WERI-Rb-1 (cell line): ENCODE measurements around the gene FRMPD2.

Source experiments
- DNase-seq: peaks from one replicate; pipeline ENCODE4 v3.0.0-alpha.2; 2020
- H3K27ac ChIP-seq: fragments of 250-450 bp; sonication (Bioruptor Pico); 2 replicates; pipeline ENCODE4 v1.5.1; 2020; ENCODE audit warnings: mild to moderate bottlenecking, moderate library complexity
- H3K27me3 ChIP-seq: fragments of 250-450 bp; sonication (Bioruptor Pico); 2 replicates; pipeline ENCODE4 v1.5.1; 2021; ENCODE audit warnings: mild to moderate bottlenecking, low read depth, moderate library complexity; ENCODE audit not compliant: insufficient read depth, severe bottlenecking
- H3K36me3 ChIP-seq: fragments of 250-450 bp; sonication (Bioruptor Pico); 2 replicates; pipeline ENCODE4 v1.5.1; 2020; ENCODE audit warnings: mild to moderate bottlenecking, moderate library complexity
- H3K4me3 ChIP-seq: 2 replicates; pipeline ENCODE4 v1.5.1; 2011; ENCODE audit warnings: low read depth, mild to moderate bottlenecking, control low read depth, low read length
- H3K9me3 ChIP-seq: fragments of 250-450 bp; sonication (Bioruptor Pico); 2 replicates; pipeline ENCODE4 v1.5.1; 2021; ENCODE audit warnings: mild to moderate bottlenecking, moderate library complexity; ENCODE audit not compliant: severe bottlenecking
- TF ChIP-seq, protein P1 (sequence below): IDR thresholded peaks from 2 replicates; pipeline ENCODE4 v1.5.1; 2011; ENCODE audit warnings: low read depth, mild to moderate bottlenecking, control low read depth, inconsistent platforms, low read length

FRMPD2 gene

DNA sequence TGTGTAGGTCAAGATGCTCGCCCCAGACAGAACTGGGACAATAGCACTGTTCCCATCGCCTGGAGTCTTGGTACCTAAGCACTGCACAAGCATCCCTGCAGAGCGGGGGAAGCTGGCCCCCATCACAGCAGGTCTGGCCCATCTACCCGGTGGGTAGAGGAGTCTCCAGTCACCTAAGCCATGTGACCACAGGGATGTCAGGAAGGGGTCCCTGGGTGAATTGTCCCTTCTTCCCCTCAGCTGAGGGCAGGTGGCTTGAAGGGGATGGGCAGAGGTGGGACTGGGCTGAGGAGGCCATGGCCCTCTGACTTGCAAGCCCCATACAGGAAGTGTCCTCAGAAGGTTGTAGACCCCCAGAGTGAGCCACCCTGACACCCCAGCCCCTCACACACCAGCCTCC is 39.7 kb downstream of the FRMPD2 start:
- H3K36me3 ChIP-seq, result no peaks in the 10 kb centered on the region
- H3K4me3 ChIP-seq, result no peak overlapping the region
- H3K9me3 ChIP-seq, result no peaks in the 10 kb centered on the region
- no peak for DNase-seq
- H3K27ac ChIP-seq, result no peak overlapping the region
- TF ChIP-seq, protein P1, sequence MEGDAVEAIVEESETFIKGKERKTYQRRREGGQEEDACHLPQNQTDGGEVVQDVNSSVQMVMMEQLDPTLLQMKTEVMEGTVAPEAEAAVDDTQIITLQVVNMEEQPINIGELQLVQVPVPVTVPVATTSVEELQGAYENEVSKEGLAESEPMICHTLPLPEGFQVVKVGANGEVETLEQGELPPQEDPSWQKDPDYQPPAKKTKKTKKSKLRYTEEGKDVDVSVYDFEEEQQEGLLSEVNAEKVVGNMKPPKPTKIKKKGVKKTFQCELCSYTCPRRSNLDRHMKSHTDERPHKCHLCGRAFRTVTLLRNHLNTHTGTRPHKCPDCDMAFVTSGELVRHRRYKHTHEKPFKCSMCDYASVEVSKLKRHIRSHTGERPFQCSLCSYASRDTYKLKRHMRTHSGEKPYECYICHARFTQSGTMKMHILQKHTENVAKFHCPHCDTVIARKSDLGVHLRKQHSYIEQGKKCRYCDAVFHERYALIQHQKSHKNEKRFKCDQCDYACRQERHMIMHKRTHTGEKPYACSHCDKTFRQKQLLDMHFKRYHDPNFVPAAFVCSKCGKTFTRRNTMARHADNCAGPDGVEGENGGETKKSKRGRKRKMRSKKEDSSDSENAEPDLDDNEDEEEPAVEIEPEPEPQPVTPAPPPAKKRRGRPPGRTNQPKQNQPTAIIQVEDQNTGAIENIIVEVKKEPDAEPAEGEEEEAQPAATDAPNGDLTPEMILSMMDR, result no peak
- no peaks in the 10 kb centered on the region for H3K27me3 ChIP-seq

DNA sequence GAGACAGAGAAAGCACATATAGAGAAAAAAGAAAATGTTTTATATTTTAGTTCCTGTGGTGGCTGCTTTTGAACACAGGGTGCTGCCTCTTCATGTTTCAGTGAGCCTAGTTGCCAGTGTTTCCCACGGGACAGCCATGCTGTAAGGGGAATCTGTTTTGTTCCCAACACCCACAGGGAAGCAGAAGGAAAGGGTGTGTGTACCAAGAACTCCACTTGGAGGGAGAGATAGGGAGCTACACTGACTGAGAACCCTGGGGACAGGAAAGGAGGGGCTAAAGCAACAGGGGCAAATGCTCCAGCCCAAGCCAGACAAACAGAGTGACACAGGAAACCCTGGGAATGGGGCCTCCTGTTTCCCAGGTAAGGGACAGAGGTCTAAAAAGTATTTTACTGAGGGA is 40.2 kb downstream of the FRMPD2 start:
- Histone ChIP-seq H3K36me3 (no peaks in the 10 kb centered on the region), H3K27ac (no peak overlapping the region), H3K4me3 (no peak overlapping the region), H3K27me3 (no peaks in the 10 kb centered on the region), H3K9me3 (no peaks in the 10 kb centered on the region)
- DNase-seq, result no peak
- TF ChIP-seq, protein P1, result no peak

DNA sequence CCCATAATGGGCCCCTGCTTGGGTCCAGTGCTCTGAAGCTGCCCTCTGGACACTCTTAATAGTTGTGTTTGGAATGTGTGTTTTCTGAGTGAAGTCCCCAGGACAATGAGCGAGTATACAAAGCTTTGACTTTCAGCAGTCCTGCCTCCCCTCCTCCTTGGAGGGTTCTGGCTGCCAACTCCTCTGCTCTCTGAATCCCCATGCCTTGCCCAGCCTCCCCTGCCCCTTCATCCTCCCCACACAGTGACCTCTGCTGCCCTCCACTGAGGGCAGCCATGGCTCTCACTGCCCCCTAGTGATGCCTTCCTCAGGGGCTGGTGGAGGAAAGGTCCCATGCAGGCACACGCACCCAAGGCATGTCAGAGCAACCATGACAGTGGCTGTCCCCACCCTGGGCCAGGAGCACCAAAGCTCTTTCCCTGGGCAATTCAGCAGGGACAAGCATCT is 40.9 kb downstream of the FRMPD2 start:
- Histone ChIP-seq H3K27me3 (no peaks in the 10 kb centered on the region), H3K27ac (no peak overlapping the region), H3K36me3 (no peaks in the 10 kb centered on the region), H3K9me3 (no peaks in the 10 kb centered on the region), H3K4me3 (no peak overlapping the region)
- no peak for DNase-seq
- TF ChIP-seq, protein P1, result peak; percentile 65

DNA sequence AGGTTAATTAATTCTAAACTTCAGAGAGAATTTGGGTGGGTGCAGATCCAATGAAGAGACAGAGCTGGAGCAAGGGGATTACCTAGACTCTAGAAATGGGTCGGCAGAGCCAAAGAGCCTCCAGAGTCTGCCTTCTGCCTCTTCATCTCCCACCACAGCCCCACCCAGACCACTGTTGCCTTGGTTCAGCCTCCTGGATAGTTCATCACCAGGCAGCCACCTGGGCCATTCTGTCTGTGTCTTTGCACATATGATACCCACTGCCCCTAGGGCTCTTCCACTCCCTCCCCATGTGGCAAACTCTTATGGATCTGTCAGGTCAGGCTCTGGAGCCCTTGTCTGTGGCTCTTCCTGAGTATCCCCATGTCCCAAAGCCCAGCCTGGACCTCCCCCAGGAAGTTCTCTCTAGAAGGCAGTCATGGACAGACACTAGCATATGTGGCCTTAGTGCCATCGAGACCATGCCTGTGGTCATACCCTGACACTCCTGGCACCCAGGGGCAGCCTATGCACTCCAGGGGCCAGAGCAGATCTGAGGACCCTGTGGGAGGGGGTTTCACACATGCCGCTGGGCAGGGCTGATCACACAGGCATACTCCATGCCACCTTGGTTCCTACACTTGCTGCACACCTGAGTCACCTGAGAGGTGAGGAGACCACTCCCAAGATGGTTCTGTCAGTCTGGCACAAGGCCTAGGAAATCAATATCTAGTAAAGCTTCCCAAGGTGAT is 41.6 kb downstream of the FRMPD2 start:
- TF ChIP-seq, protein P1, result no peak
- H3K27me3 ChIP-seq, result no peaks in the 10 kb centered on the region
- no peak overlapping the region for H3K27ac ChIP-seq
- no peak for DNase-seq
- H3K36me3 ChIP-seq, result no peaks in the 10 kb centered on the region
- H3K9me3 ChIP-seq, result no peaks in the 10 kb centered on the region
- no peak overlapping the region for H3K4me3 ChIP-seq

GRCh38 chr10:48231699-48232315 is 42.7 kb downstream of the FRMPD2 start:
- Histone ChIP-seq H3K36me3 (no peaks in the 10 kb centered on the region), H3K27me3 (no peaks in the 10 kb centered on the region), H3K9me3 (no peaks in the 10 kb centered on the region), H3K4me3 (no peak overlapping the region), H3K27ac (no peak overlapping the region)
- TF ChIP-seq, protein P1, result no peak
- no peak for DNase-seq
